H1 (cell line): ENCODE measurements around the gene HADHB. TPM values are rescaled to one million over a fixed set of nuclear protein-coding genes. Genes with fewer than 3 reads are reported as not detected.

Source experiments
- CTCF ChIA-PET: fragments of 300-600 bp; sonication (Branson Sonifier 250); formaldehyde crosslinking; loops from one replicate; lab custom pipeline; 2021; ENCODE audit not compliant: partially characterized antibody; lab: Charles Lee
- POLR2A ChIA-PET: fragments of 300-600 bp; sonication (Branson Sonifier 250); formaldehyde crosslinking; loops from one replicate; lab custom pipeline; 2021; ENCODE audit warnings: inconsistent platforms; ENCODE audit not compliant: partially characterized antibody; lab: Charles Lee
- DNase-seq, 2 experiments: peaks; one replicate each; pipeline versions ENCODE4 v3.0.0 to v3.0.0-alpha.2; 2010 to 2022; ENCODE audit warnings: low spot score in 2 of 2, low read depth in 1 of 2, mixed read lengths in 1 of 2
- FAIRE-seq: peaks from 2 replicates; lab custom pipeline; 2011; peaks lifted over from hg19 to GRCh38; lab: Jason Lieb, UNC
- H2AFZ ChIP-seq: 2 replicates; pipeline ENCODE4 v1.8.1; 2012; ENCODE audit warnings: low read length, inconsistent platforms
- H2AK5ac ChIP-seq: 2 replicates; pipeline ENCODE4 v1.6.1; 2013; ENCODE audit warnings: low read depth, low read length
- H2BK120ac ChIP-seq: replicated peaks from 2 replicates; pipeline ENCODE3; 2013; ENCODE audit warnings: low read depth, low read length, inconsistent platforms
- H2BK12ac ChIP-seq: 2 replicates; pipeline ENCODE4 v1.6.1; 2013; ENCODE audit warnings: low read depth, low read length
- H2BK15ac ChIP-seq: 2 replicates; pipeline ENCODE4 v1.6.1; 2013; ENCODE audit warnings: low read length
- H2BK20ac ChIP-seq: 2 replicates; pipeline ENCODE4 v1.6.1; 2013; ENCODE audit warnings: low read length
- H2BK5ac ChIP-seq: 2 replicates; pipeline ENCODE4 v1.6.1; 2013; ENCODE audit warnings: low read depth, low read length
- H3K14ac ChIP-seq: 2 replicates; pipeline ENCODE4 v1.6.1; 2013; ENCODE audit warnings: inconsistent platforms; ENCODE audit not compliant: insufficient read length
- H3K18ac ChIP-seq: 2 replicates; pipeline ENCODE4 v1.6.1; 2013; ENCODE audit warnings: low read length; ENCODE audit errors: extremely low read depth
- H3K23ac ChIP-seq: 2 replicates; pipeline ENCODE4 v1.6.1; 2013; ENCODE audit warnings: inconsistent platforms; ENCODE audit not compliant: insufficient read length
- H3K23me2 ChIP-seq: 2 replicates; pipeline ENCODE4 v1.6.1; 2013; ENCODE audit warnings: low read depth, low read length
- H3K27ac ChIP-seq: 2 replicates; pipeline ENCODE4 v1.6.1; 2011; ENCODE audit warnings: low read depth, low read length, inconsistent platforms
- H3K27me3 ChIP-seq, 4 experiments: replicated peaks in 1 of 4; 1 replicate in 1 of 4; 2 replicates in 3 of 4; pipeline versions ENCODE4 v1.6.1 to v1.8.1; 2011 to 2013; ENCODE audit warnings: low read length in 3 of 4, mild to moderate bottlenecking in 3 of 4, inconsistent platforms in 2 of 4, mixed read lengths in 2 of 4, moderate library complexity in 1 of 4; ENCODE audit not compliant: control insufficient read depth in 3 of 4, insufficient read depth in 3 of 4; ENCODE audit errors: extremely low read depth in 1 of 4
- H3K36me3 ChIP-seq, 4 experiments: 2 replicates each; pipeline versions ENCODE4 v1.6.1 to v1.8.1; 2011 to 2013; ENCODE audit warnings: mild to moderate bottlenecking in 4 of 4, low read length in 3 of 4, moderate library complexity in 2 of 4, control low read depth in 1 of 4, inconsistent platforms in 1 of 4; ENCODE audit not compliant: insufficient read depth in 4 of 4, control insufficient read depth in 2 of 4
- H3K4ac ChIP-seq: replicated peaks from 2 replicates; pipeline ENCODE3; 2013; ENCODE audit warnings: low read length, low read depth, mixed read lengths, inconsistent platforms; ENCODE audit not compliant: insufficient read length
- H3K4me1 ChIP-seq, 4 experiments: replicated peaks in 1 of 4; 1 replicate in 1 of 4; 2 replicates in 3 of 4; pipeline versions ENCODE4 v1.6.1 to v1.8.1; 2011 to 2013; ENCODE audit warnings: low read length in 3 of 4, inconsistent platforms in 2 of 4, mixed read lengths in 1 of 4; ENCODE audit not compliant: insufficient read depth in 4 of 4, control insufficient read depth in 3 of 4
- H3K4me2 ChIP-seq, 2 experiments: 2 replicates each; pipeline versions ENCODE4 v1.6.1 to v1.8.1; 2011 to 2013; ENCODE audit warnings: low read depth in 2 of 2, low read length in 2 of 2, control low read depth in 1 of 2, inconsistent platforms in 1 of 2, mild to moderate bottlenecking in 1 of 2; ENCODE audit not compliant: insufficient read depth in 1 of 2
- H3K4me3 ChIP-seq, 4 experiments: fragments of 200-600, 300-600 bp in 1 of 4; sonication (generic), shearing (Covaris generic), sonication (Bioruptor Twin) in 1 of 4; 2 replicates each; pipeline versions ENCODE4 v1.5.1 to v1.8.1; 2011 to 2016; ENCODE audit warnings: low read length in 4 of 4, low read depth in 3 of 4, control low read depth in 2 of 4, inconsistent platforms in 2 of 4, mild to moderate bottlenecking in 2 of 4, mixed read lengths in 1 of 4, moderate library complexity in 1 of 4; ENCODE audit not compliant: insufficient read depth in 2 of 4; ENCODE audit errors: extremely low read depth in 1 of 4
- H3K56ac ChIP-seq: replicated peaks from 2 replicates; pipeline ENCODE3; 2013; ENCODE audit warnings: low read depth, mild to moderate bottlenecking, mixed read lengths, low read length, inconsistent platforms; ENCODE audit not compliant: insufficient read length
- H3K79me1 ChIP-seq: 2 replicates; pipeline ENCODE4 v1.6.1; 2013; ENCODE audit warnings: low read depth, low read length, control low read depth
- H3K79me2 ChIP-seq, 2 experiments: 2 replicates each; pipeline versions ENCODE4 v1.6.1 to v1.8.1; 2012 to 2013; ENCODE audit warnings: low read length in 2 of 2, mild to moderate bottlenecking in 2 of 2, inconsistent platforms in 1 of 2; ENCODE audit not compliant: insufficient read depth in 2 of 2, control insufficient read depth in 1 of 2
- H3K9ac ChIP-seq, 4 experiments: replicated peaks in 1 of 4; 1 replicate in 1 of 4; 2 replicates in 3 of 4; pipeline versions ENCODE4 v1.6.1 to v1.8.1; 2011 to 2013; ENCODE audit warnings: low read depth in 3 of 4, low read length in 3 of 4, control low read depth in 2 of 4, mild to moderate bottlenecking in 2 of 4, moderate library complexity in 2 of 4, inconsistent platforms in 1 of 4; ENCODE audit errors: extremely low read depth in 1 of 4
- H3K9me3 ChIP-seq, 2 experiments: 2 replicates each; pipeline versions ENCODE4 v1.6.1 to v1.8.1; 2012 to 2013; ENCODE audit warnings: mild to moderate bottlenecking in 2 of 2, moderate library complexity in 2 of 2, control low read depth in 1 of 2, inconsistent platforms in 1 of 2, low read depth in 1 of 2, low read length in 1 of 2, mixed read lengths in 1 of 2; ENCODE audit not compliant: insufficient read depth in 2 of 2
- H4K20me1 ChIP-seq, 2 experiments: replicated peaks in 1 of 2; 2 replicates each; pipeline versions ENCODE3 to v1.8.1; 2011 to 2013; ENCODE audit warnings: inconsistent platforms in 2 of 2, low read length in 2 of 2, mild to moderate bottlenecking in 1 of 2; ENCODE audit not compliant: insufficient read depth in 2 of 2, control insufficient read depth in 1 of 2
- H4K5ac ChIP-seq: 2 replicates; pipeline ENCODE4 v1.6.1; 2013; ENCODE audit warnings: low read length, low read depth, mixed read lengths, inconsistent platforms; ENCODE audit not compliant: insufficient read length
- H4K8ac ChIP-seq: 2 replicates; pipeline ENCODE4 v1.8.0; 2013; ENCODE audit warnings: mild to moderate bottlenecking, moderate library complexity, low read length, inconsistent platforms; ENCODE audit not compliant: insufficient read depth; ENCODE audit errors: extremely low read depth
- H4K91ac ChIP-seq: replicated peaks from 2 replicates; pipeline ENCODE3; 2013; ENCODE audit warnings: low read length, mixed read lengths, inconsistent platforms; ENCODE audit not compliant: insufficient read length
- CEBPB ChIP-seq: IDR thresholded peaks from 2 replicates; pipeline ENCODE4 v1.6.1; 2012; ENCODE audit warnings: low read depth, low read length
- EP300 ChIP-seq, 2 experiments: IDR thresholded peaks; 1 replicate in 1 of 2; 2 replicates in 1 of 2; pipeline ENCODE4 v1.6.1; 2011 to 2012; ENCODE audit warnings: low read depth in 2 of 2, low read length in 2 of 2, mild to moderate bottlenecking in 2 of 2, borderline replicate concordance in 1 of 2, inconsistent platforms in 1 of 2, moderate library complexity in 1 of 2
- GABPA ChIP-seq: IDR thresholded peaks from 2 replicates; pipeline ENCODE4 v1.6.1; 2011; ENCODE audit warnings: mild to moderate bottlenecking, low read length, moderate library complexity, borderline replicate concordance; ENCODE audit not compliant: insufficient read depth
- RBBP5 ChIP-seq: IDR thresholded peaks from 2 replicates; pipeline ENCODE4 v1.7.1; 2012; ENCODE audit warnings: low read depth, mild to moderate bottlenecking, inconsistent platforms, low read length, moderate library complexity, borderline replicate concordance
- WGBS, 2 experiments: shearing (Covaris generic) in 1 of 2; methylation state at CpG; one replicate each; pipeline versions ENCODE4 v1.1.6 to v1.1.7; 2013 to 2015; ENCODE audit warnings: low lambda C conversion rate in 2 of 2, mixed read lengths in 2 of 2, inconsistent platforms in 1 of 2, low coverage in 1 of 2, missing lambda C conversion rate in 1 of 2; ENCODE audit not compliant: insufficient replicate concordance in 2 of 2, insufficient coverage in 1 of 2, insufficient read length in 1 of 2; ENCODE audit errors: extremely low coverage in 1 of 2, missing lambda C conversion rate in 1 of 2; 5-methylcytosine and 5-hydroxymethylcytosine counted together
- polyA plus RNA-seq, 7 experiments: library from polyadenylated mRNA; depleted of rRNA in 3 of 7; stranded (reverse) in 5 of 7; unstranded in 2 of 7; fragments of >200 nt in 5 of 7; fragments of 200-250 nt in 2 of 7; gene quantifications; 1 replicate in 5 of 7; 2 replicates in 1 of 7; 4 replicates in 1 of 7; pipeline versions ENCODE4 v1.2.1 to v1.2.3, GENCODE V29; 2011 to 2013; ENCODE audit warnings: missing spikeins in 2 of 7, mixed read lengths in 2 of 7
- total RNA-seq: library from RNA; stranded (reverse); fragmentation: NEBNext Ultra II Directional; extraction: Animal tissue kit (Norgen Biotek cat#: 25700); gene quantifications from 2 replicates; pipeline ENCODE4 v1.2.1, GENCODE V29; 2021

HADHB gene
- total and polyA plus RNA-seq, 2 of the 8 experiments (the other 6 are each of a cell fraction or from before 2014, with no cell fraction given) = 47.7 to 52.3 TPM

DNA sequence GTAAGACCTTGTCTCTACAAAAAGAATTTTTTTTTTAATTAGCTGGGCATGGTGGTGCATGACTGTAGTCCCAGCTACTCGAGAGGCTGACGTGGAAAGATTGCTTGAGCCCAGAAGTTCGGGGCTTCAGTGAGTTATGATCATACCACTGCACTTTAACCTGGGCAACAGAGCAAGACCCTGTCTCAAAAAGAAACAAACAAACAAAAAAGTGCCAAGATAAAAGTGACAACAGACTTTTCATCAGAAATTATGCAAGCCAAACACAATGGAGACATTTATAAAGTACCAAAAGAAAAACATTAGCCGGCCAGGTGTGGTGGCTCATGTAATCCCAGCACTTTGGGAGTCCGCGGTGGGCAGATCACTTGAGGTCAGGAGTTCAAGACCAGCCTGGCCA, 27.0 kb upstream of the HADHB start:
- Histone ChIP-seq H3K18ac (no peak overlapping the region), H3K27ac (no peak overlapping the region), H3K56ac (no peak overlapping the region), H2AFZ (no peak overlapping the region), H2BK15ac (no peak overlapping the region), H4K8ac (no peak overlapping the region), H3K4me1 (no peaks in the 10 kb centered on the region), H2BK120ac (no peak overlapping the region), H2BK5ac (no peak overlapping the region), H3K23ac (no peak overlapping the region), H4K5ac (no peak overlapping the region), H3K79me2 (no peaks in the 10 kb centered on the region), H3K4me2 (no peak overlapping the region), H3K27me3 (no peaks in the 10 kb centered on the region), H2AK5ac (no peak overlapping the region), H3K4ac (no peak overlapping the region), H3K4me3 (no peak overlapping the region), H2BK20ac (no peak overlapping the region), H2BK12ac (no peak overlapping the region), H3K79me1 (no peaks in the 10 kb centered on the region; the same call in 1 of the 2 replicates), H3K23me2 (no peaks in the 10 kb centered on the region), H3K36me3 (peaks cover 0 to 31% (median 18%) of the 10 kb centered on the region in 4 experiments; a peak in 6 of 8 replicates), H3K14ac (no peak overlapping the region), H3K9ac (no peak overlapping the region), H3K9me3 (no peaks in the 10 kb centered on the region), H4K91ac (no peak overlapping the region), H4K20me1 (peaks cover 0 to 5% of the 10 kb centered on the region in 2 experiments)
- WGBS, 2 experiments = 77% methylated on average over 6 of the region's 6 CpGs; no CpG with 5 or more reads in 1 of the 2 experiments
- no peak for FAIRE-seq
- CTCF ChIA-PET = interaction anchor here (1.4 kb wide), 1 partner anchor 253 kb away, joined by 3 read pairs; no protein-coding TSS in a partner anchor
- no peak for DNase-seq
- POLR2A ChIA-PET = interaction anchor here (0.6 kb wide), 1 partner anchor 12 kb away, joined by 3 read pairs; no protein-coding TSS in a partner anchor
- TF ChIP-seq CEBPB (no peak), GABPA (no peak), RBBP5 (no peak), EP300 (IDR thresholded peaks at IDR 0.05; ENCODE audit: borderline replicate concordance in 1 of 2, low read depth in 2 of 2, low read length in 2 of 2) (no peak)
